Activated CD8-positive, alpha-beta memory T cell treated with anti-CD3 and anti-CD28 coated beads, Interleukin-2, amount 50 U/mL, for 24 hours (primary cell): ENCODE data around the gene PTPN2.

Source experiments
- DNase-seq: peaks from one replicate; pipeline ENCODE4 v3.0.0-alpha.2; 2020; ENCODE audit errors: extremely low read depth

PTPN2 gene

GRCh38 chr18:12857991-12858544, 26.0 kb downstream of the PTPN2 start:
- no peak for DNase-seq

GRCh38 chr18:12857215-12857905, 26.7 kb downstream of the PTPN2 start:
- no peak for DNase-seq

DNA sequence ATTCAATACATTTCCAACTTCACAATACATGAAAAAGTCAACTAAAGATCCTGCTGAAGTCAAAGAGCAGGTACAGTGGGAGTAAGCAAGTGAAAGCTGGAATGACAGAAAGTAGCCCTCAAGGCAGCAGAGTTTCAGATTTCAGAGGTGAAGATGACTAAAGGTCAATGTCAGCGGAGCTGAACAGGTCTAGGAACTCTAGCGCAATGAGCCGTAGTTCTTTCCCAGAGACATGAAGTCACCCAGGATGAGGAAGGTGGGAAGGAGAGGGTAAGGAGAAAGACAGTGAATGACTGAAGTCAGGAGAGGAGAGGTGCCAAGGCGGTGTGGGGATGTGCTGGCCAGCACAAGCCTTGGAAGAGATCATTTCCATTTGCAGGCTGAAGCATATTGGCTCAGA, 28.1 kb downstream of the PTPN2 start:
- DNase-seq: no peak

- no peak for DNase-seq
Observed at GRCh38 chr18:12852566-12853315, 31.3 kb downstream of the PTPN2 start.

DNA sequence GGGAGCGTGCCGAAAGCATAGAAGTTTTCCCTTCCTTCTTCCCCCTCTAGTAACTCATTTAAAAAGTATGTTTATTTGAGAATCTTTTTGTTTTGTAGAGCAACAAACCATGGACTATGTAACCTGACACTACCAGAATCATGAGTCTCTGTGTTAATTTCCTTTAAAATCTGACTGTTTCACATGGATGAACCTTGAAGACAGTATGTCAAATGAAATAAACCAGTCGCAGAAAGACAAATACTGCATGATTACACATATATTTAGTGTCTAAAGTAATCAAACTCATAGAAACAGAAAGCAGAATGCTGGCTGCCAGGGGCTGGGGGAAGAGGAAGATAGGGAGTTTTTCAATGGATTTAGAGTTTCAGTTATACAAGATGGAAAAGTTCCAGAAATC, 32.3 kb downstream of the PTPN2 start:
- DNase-seq: no peak

DNA sequence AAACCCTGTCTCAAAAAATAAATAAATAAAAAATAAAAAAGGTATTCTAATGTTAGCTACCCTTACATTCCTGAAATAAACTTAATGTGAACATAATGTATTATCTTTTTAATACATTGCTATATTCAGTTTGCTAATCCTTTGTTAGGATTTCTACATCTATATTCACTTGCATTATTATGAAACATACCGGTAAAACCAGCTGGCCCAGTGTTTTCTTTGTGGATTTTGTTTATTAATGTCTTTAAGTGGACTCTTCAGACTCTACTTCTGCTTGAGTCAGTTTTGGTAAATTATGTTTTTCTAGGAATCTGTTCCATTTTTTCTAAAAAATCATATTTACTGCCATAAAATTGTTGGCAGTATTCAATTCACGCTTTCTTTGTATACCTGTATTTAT, 34.5 kb downstream of the PTPN2 start:
- DNase-seq: no peak

DNA sequence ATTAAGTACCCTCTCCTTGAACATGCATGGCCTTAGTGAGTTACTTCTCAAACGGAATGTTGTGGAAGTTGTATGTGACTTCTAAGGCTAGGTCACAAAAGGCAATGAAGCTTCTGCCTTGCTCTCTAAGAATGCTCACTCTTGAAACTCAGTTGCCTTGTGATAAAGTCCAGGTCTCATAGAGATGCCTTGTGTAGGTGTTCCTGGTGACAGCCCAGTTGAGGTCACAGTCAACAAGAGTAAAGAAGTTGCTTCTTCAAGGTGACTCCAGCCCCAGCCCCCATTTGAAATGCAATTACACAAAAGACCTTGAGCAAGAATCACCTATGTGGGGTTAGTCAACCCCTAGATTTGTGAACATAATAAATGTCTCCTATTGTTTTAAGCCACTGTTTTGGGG, 35.6 kb downstream of the PTPN2 start:
- no peak for DNase-seq

DNA sequence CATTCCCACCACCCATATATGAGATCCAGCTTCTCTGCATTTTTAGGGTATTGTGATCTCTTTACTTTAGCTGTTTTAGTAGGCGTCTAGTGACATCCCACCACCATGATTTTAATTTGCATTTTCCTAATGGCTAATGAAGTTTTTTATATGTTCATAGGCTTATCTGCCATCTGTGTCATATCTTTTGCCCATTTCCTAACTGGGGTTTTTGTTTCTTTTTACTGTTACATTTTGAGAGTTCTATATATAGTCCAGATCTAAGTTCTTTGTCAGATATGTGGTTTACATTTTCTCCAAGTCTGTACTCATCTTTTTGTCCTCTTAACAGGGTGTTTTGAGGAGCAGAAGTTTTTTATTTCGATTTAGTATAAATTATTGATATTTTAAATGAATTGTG, 39.6 kb downstream of the PTPN2 start:
- DNase-seq: no peak

DNA sequence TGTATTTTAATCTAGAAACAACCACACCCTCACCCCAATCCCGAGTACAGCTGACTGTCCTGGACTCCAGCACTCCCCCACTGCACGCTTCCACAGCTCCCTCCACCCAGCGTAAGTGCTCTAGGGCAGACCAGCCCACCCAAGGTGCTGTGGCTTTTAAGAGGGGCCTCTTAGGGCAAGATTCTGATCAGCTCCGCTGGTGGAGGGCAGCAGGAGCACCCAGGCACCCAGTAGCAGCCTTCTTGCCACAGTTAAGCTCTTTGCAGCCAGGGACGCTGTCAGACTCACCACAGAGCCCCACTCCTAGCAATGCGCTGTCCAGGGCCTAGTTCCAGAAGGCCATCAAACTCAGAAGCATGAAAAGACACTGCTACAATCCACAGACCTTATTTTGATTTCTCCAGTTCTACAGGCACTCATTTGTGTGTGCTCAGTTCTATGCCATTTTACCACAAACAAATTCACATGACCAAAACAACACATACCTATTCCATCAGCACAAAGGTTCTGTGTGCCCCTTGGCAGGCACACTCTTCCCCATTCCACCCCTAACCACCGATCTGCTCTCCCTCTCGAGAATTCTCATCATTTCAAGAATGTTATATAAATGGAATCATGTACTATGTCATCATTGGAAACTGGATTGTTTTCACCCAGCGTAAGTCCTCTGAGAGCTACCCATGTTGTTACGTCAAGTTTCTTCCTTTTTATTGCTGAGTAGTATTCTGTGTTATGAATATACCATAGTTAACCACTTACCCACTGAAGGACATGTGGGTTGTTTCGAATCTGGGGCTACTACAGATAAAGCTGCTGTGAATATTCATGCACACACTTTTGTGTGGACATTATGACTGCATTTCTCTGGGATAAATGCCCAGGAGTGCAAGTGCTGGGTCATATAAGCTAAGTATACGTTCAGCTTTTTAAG, 40.4 kb downstream of the PTPN2 start:
- no peak for DNase-seq

DNA sequence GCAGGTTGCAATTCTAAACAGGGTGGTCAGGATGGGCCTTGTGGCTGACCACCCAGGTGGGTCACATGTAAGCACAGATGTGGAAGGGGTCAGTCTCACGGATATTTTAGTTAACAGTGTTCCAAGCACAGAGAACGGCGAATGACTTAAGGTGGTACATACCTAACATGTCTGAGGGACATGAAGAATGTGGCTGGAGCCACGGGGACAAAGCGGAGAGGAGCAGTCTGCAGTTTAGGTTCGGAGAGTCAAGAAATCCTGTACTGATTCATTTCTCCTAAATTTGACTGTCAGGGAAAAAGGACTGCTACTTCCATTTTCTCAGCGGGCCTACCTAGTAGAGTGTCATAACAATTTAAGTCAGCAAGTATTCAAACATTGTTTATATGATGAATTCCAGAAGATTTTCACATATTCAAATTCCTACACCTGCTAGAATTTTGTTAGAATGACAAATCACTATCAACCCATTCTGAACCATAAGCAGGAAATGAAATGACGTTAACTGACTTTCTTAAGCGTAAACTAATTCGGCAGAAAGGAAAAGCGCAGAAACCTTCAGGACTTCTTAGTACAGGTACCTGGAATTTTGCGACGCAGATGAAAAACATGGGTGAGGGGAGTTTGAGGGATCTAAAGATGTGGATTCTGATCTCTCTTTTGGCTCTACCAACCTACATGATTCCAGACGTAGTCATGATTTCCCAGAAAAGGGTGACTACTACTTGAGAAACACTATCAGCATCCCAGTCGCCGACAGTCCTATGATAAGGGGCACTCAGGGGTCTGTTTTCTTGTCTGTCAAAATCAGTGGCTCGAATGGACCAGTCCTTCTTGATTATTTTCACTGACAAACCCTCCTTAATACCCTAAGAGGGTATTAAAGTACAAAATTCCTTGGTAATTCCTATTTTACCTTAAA, 41.3 kb downstream of the PTPN2 start:
- no peak for DNase-seq

DNA sequence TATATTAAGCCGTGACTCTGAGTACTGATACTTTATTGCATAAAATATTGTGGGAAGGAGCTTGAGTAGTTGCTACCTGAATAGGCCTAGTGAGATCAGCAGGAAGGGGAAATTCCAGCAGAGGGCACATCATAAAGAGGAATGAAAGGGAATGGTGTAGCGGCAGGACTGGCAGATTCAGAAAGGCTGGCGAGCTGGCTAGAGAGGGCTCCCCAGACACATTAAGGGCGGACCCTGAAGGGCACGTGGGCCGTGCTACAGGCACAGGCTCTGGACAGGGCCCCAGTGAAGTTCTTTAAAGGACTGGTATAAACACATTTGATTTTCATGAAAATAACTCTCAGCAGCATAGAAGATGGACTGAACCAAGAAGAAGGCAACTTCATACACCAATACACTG, 43.0 kb downstream of the PTPN2 start:
- no peak for DNase-seq

GRCh38 chr18:12840382-12840781, 43.7 kb downstream of the PTPN2 start:
- no peak for DNase-seq

DNA sequence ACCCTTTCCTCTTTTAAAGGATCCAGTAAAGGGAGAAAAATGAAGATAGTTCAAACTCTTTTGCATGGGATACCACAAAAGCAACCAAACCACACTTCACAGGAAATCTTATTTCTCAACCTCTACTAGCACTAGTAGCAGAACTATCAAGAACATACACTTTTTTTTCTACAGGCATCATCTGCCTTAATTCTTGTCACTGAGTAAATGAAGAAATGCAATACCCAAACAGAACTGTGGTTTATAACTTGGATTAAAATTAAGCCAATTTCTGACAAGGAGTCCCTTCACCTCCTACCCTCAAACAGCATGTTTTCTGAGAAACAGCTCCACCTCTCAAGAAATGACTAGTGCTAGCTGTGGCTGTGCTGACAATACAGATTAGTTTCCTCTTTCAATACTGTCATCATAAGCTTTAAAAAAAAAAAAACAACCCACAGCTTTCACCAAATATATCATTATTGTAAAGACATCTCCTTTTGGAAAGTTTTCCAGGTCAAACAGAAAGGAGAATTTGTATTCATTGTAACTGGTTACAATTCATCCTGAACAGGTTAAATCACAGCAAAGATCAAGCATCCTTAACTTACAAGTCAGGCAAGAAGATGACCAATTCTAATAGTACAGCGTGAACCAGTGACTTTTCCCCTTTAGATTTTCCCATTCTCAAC, 44.4 kb downstream of the PTPN2 start:
- DNase-seq: peak; percentile 13

DNA sequence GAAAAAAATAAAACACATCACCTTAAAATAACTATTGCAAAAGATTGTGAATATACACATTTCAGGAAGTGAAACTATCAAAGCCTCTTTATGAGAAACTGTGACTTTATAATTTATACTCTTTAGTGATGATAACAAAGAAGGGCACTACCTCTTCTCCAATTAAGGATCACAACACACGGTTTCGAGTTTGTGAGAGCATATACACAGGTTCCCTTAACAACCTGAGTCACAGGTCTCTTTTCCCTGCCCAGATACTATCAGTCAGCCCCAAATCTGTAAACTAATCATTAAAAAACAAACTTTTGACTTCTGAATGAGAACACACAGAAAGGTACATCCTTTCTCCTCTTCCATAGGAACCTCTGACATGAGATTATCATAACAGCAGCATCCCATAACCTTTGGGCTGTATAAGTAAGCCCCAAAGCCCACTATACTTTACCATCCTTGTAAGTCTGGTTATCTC, 44.9 kb downstream of the PTPN2 start:
- no peak for DNase-seq

DNA sequence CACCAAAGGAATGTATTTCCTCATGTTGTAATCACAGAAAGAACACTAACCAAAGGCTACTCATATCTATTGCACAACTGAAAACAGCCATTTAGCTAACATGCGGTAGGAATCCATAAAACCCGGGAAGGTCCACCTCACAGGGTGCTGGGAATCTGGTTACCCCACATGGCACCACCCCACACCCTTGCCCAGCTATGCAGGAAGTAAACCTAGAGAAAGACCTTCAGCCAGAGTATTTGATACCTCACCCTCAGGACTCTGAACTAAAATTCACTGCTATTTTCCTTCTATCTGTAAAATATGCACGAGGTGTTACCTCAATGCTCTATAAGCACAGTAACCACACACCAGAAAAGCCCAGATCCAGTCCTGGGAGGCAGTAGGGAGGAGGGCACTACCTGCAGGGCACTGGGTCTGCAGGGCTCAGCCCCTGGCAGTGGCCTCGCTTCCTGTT, 45.8 kb downstream of the PTPN2 start:
- no peak for DNase-seq

- DNase-seq: no peak
Observed at GRCh38 chr18:12837747-12838146, 46.3 kb downstream of the PTPN2 start.

DNA sequence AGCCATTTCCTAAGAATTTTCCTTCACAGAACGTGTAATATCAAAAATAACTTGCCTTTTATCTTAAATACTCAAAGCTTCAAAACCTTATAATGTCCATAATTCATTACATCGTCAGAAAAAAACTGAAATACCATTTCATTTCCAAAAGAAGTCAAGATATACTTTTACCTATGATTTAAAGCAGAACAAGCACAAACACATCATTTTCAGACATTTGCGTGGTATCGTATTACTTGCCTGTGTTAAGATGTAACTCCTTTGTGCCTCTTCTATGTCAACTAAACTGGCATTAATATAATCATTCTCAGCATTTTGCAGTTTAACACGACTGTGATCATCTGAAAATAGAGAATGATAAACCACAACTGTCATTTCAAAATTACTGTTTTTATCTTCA, 47.5 kb downstream of the PTPN2 start:
- no peak for DNase-seq

GRCh38 chr18:12828116-12829051, 55.7 kb downstream of the PTPN2 start:
- no peak for DNase-seq

GRCh38 chr18:12827588-12827987, 56.4 kb downstream of the PTPN2 start:
- DNase-seq: no peak
